ENCODE measurements around the gene COL18A1. TPM values are rescaled to one million over a fixed set of nuclear protein-coding genes. Genes with fewer than 3 reads are reported as not detected.

Gene COL18A1
- total RNA-seq, 2 donors from 2014 or later, result 56.2 to 229 TPM

GRCh38 chr21:45477176-45478114, 72.5 kb downstream of the COL18A1 start:
- no peaks in the 10 kb centered on the region for H3K9me3 ChIP-seq
- no peaks in the 10 kb centered on the region for H3K4me1 ChIP-seq (replicated peaks)
- 79% methylated on average over 40 of the region's 44 CpGs for WGBS
- no peaks in the 10 kb centered on the region for H3K27me3 ChIP-seq (replicated peaks; ENCODE audit: insufficient read depth)
- TF ChIP-seq POLR2AphosphoS5 (IDR thresholded peaks at IDR 0.05), result no peak
- no peak for TF ChIP-seq POLR2A (IDR thresholded peaks at IDR 0.05)
- TF ChIP-seq, protein P1, sequence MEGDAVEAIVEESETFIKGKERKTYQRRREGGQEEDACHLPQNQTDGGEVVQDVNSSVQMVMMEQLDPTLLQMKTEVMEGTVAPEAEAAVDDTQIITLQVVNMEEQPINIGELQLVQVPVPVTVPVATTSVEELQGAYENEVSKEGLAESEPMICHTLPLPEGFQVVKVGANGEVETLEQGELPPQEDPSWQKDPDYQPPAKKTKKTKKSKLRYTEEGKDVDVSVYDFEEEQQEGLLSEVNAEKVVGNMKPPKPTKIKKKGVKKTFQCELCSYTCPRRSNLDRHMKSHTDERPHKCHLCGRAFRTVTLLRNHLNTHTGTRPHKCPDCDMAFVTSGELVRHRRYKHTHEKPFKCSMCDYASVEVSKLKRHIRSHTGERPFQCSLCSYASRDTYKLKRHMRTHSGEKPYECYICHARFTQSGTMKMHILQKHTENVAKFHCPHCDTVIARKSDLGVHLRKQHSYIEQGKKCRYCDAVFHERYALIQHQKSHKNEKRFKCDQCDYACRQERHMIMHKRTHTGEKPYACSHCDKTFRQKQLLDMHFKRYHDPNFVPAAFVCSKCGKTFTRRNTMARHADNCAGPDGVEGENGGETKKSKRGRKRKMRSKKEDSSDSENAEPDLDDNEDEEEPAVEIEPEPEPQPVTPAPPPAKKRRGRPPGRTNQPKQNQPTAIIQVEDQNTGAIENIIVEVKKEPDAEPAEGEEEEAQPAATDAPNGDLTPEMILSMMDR (IDR thresholded peaks at IDR 0.05), result no peak
- H3K4me3 ChIP-seq, result no peak overlapping the region
- H3K36me3 ChIP-seq, result peaks cover 0 to 4% of the 10 kb centered on the region in 2 donors
- H3K27ac ChIP-seq, result peak overlapping the region in 1 of 2 donors; percentile 24
- DNase-seq (ENCODE audit: low spot score), result no peak
- intact Hi-C loops (cut with DNase I), result no loop called here

- H3K4me1 ChIP-seq (replicated peaks), result no peaks in the 10 kb centered on the region
- H3K27ac ChIP-seq, result peak overlapping the region in 1 of 2 donors; percentile 24
- no peaks in the 10 kb centered on the region for H3K27me3 ChIP-seq (replicated peaks; ENCODE audit: insufficient read depth)
- H3K4me3 ChIP-seq, result no peak overlapping the region
- intact Hi-C loops (cut with DNase I), result no loop called here
- H3K9me3 ChIP-seq, result no peaks in the 10 kb centered on the region
- DNase-seq (ENCODE audit: low spot score), result peak; percentile 57
- H3K36me3 ChIP-seq, result peaks cover 0 to 4% of the 10 kb centered on the region in 2 donors
- 52% methylated on average over 22 of the region's 32 CpGs for WGBS
- no peak for TF ChIP-seq POLR2AphosphoS5 (IDR thresholded peaks at IDR 0.05)
- TF ChIP-seq, protein P1 (IDR thresholded peaks at IDR 0.05), result peak; percentile 68 to 91 (median 84)
Measured at GRCh38 chr21:45478115-45478801, 73.3 kb downstream of the COL18A1 start.

GRCh38 chr21:45478816-45479669, 74.1 kb downstream of the COL18A1 start:
- 91% methylated on average over 31 of the region's 31 CpGs for WGBS
- TF ChIP-seq, protein P1 (IDR thresholded peaks at IDR 0.05), result no peak
- TF ChIP-seq POLR2A (IDR thresholded peaks at IDR 0.05), result no peak
- no peak for TF ChIP-seq POLR2AphosphoS5 (IDR thresholded peaks at IDR 0.05)
- Histone ChIP-seq H3K9me3 (no peaks in the 10 kb centered on the region), H3K27me3 (replicated peaks; ENCODE audit: insufficient read depth) (no peaks in the 10 kb centered on the region), H3K4me1 (replicated peaks) (no peaks in the 10 kb centered on the region), H3K27ac (no peak overlapping the region), H3K4me3 (no peak overlapping the region), H3K36me3 (peaks cover 0 to 4% of the 10 kb centered on the region in 2 donors)
- no peak for DNase-seq (ENCODE audit: low spot score)
- intact Hi-C loops (cut with DNase I), result no loop called here

GRCh38 chr21:45479691-45480675, 75.0 kb downstream of the COL18A1 start:
- WGBS, result 94% methylated on average over 36 of the region's 37 CpGs
- Histone ChIP-seq H3K27ac (no peak overlapping the region), H3K36me3 (peaks cover 0 to 4% of the 10 kb centered on the region in 2 donors), H3K27me3 (replicated peaks; ENCODE audit: insufficient read depth) (no peaks in the 10 kb centered on the region), H3K4me1 (replicated peaks) (no peaks in the 10 kb centered on the region), H3K9me3 (no peaks in the 10 kb centered on the region), H3K4me3 (no peak overlapping the region)
- intact Hi-C loops (cut with DNase I), result no loop called here
- TF ChIP-seq POLR2A (IDR thresholded peaks at IDR 0.05), result no peak
- TF ChIP-seq, protein P1 (IDR thresholded peaks at IDR 0.05), result no peak
- TF ChIP-seq POLR2AphosphoS5 (IDR thresholded peaks at IDR 0.05), result no peak
- DNase-seq (ENCODE audit: low spot score), result no peak
